ENCODE data around the gene EIF4A2.
"Not testable (repeated sequence)": the region's sequence is repeated elsewhere in the genome, so short reads cannot be mapped to it uniquely, and the experiment has no call there.

The EIF4A2 gene

GRCh38 chr3:186784820-186785494 lies 1.6 kb downstream of the EIF4A2 start:
- DNase-seq (ENCODE audit: low spot score): no peak

- DNase-seq (ENCODE audit: low spot score): no peak
These were observed 2.2 kb downstream of the EIF4A2 start for GRCh38 chr3:186785495-186786018.

- DNase-seq (ENCODE audit: low spot score): no peak
These were observed 3.5 kb downstream of the EIF4A2 start for GRCh38 chr3:186786922-186787321.

- DNase-seq (ENCODE audit: low spot score): no peak
These were observed 4.5 kb downstream of the EIF4A2 start for GRCh38 chr3:186787642-186788481.

GRCh38 chr3:186788482-186789370 lies 5.3 kb downstream of the EIF4A2 start:
- DNase-seq (ENCODE audit: low spot score): no peak

GRCh38 chr3:186789554-186790260 lies 6.3 kb downstream of the EIF4A2 start:
- DNase-seq (ENCODE audit: low spot score): no peak

- DNase-seq (ENCODE audit: low spot score): peak; percentile 49
These were observed 7.0 kb downstream of the EIF4A2 start for GRCh38 chr3:186790261-186790981.

- DNase-seq (ENCODE audit: low spot score): no peak
These were observed 15.0 kb downstream of the EIF4A2 start for GRCh38 chr3:186798239-186798874.

- DNase-seq (ENCODE audit: low spot score): no peak
These were observed 16.9 kb downstream of the EIF4A2 start for GRCh38 chr3:186800285-186800684.

- DNase-seq (ENCODE audit: low spot score): no peak
These were observed 19.3 kb downstream of the EIF4A2 start for GRCh38 chr3:186802701-186803100.

GRCh38 chr3:186803447-186803846 lies 20.1 kb downstream of the EIF4A2 start:
- not testable (repeated sequence) for DNase-seq (ENCODE audit: low spot score)

GRCh38 chr3:186806089-186807055 lies 23.0 kb downstream of the EIF4A2 start, which contains the start of gene RFC4:
RFC4 (minus strand) TSS chr3:186806482; CDS start chr3:186804713, 1,769 bp downstream.
- DNase-seq (ENCODE audit: low spot score): peak; percentile 87

- DNase-seq (ENCODE audit: low spot score): no peak
These were observed 23.9 kb downstream of the EIF4A2 start for GRCh38 chr3:186807231-186807630.

GRCh38 chr3:186810336-186810996 lies 27.1 kb downstream of the EIF4A2 start:
- no peak for DNase-seq (ENCODE audit: low spot score)

- not testable (repeated sequence) for DNase-seq (ENCODE audit: low spot score)
These were observed 27.9 kb downstream of the EIF4A2 start for GRCh38 chr3:186811313-186811712.

- DNase-seq (ENCODE audit: low spot score): no peak
These were observed 30.7 kb downstream of the EIF4A2 start for GRCh38 chr3:186814100-186814499.

- peak; percentile 72 for DNase-seq (ENCODE audit: low spot score)
These were observed 32.1 kb downstream of the EIF4A2 start for GRCh38 chr3:186815435-186815834.

- DNase-seq (ENCODE audit: low spot score): no peak
These were observed 35.1 kb downstream of the EIF4A2 start for GRCh38 chr3:186818516-186818915.

All from SW480 (cell line).